OCI-LY1 (cell line): Measurements from ENCODE around the gene DHCR7.

Experiments
- EZH2 ChIP-seq: fragments of 200-600 bp; sonication (generic), shearing (Covaris generic); IDR thresholded peaks from 2 replicates; pipeline ENCODE4 v1.8.0; 2017; ENCODE audit warnings: borderline replicate concordance, mixed run types, mild to moderate bottlenecking, antibody characterized with exemption, low read length, moderate library complexity, mixed read lengths
- TF ChIP-seq, protein P1 (sequence below): fragments of 200-600 bp; sonication (generic), shearing (Covaris generic); IDR thresholded peaks from 2 replicates; pipeline ENCODE4 v1.5.1; 2017; ENCODE audit warnings: mild to moderate bottlenecking, antibody characterized with exemption, low read length, moderate library complexity, mixed read lengths

DNA sequence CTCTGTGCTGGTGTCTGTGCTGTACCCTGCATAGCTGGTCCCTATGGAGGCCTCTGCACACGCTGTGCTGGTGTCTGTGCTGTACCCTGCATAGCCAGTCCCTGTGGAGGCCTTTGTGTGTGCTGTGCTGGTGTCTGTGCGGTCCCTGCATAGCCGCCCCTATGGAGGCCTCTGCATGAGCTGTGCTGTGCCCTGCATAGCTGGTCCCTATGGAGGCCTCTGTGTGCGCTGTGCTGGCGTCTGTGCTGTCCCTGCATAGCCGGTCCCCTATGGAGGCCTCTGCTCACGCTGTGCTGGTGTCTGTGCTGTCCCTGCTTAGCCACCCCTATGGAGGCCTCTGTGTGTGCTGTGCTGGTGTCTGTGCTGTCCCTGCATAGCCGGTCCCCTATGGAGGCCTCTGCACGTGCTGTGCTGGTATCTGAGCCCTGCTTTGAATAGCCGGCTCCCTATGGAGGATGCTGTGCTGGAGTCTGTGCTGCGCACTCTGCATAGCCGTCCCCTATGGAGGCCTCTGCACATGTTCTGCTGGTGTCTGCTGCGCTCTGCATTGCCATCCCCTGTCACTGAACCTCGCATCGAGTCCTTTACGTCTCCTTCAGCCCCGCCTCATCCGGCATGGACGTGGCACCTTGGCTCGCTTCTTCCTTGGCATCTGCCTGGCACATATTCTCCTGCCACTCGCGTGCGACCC is 11.0 kb upstream of the DHCR7 start:
- TF ChIP-seq, protein P1, sequence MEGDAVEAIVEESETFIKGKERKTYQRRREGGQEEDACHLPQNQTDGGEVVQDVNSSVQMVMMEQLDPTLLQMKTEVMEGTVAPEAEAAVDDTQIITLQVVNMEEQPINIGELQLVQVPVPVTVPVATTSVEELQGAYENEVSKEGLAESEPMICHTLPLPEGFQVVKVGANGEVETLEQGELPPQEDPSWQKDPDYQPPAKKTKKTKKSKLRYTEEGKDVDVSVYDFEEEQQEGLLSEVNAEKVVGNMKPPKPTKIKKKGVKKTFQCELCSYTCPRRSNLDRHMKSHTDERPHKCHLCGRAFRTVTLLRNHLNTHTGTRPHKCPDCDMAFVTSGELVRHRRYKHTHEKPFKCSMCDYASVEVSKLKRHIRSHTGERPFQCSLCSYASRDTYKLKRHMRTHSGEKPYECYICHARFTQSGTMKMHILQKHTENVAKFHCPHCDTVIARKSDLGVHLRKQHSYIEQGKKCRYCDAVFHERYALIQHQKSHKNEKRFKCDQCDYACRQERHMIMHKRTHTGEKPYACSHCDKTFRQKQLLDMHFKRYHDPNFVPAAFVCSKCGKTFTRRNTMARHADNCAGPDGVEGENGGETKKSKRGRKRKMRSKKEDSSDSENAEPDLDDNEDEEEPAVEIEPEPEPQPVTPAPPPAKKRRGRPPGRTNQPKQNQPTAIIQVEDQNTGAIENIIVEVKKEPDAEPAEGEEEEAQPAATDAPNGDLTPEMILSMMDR = no peak
- no peak for TF ChIP-seq EZH2
